GM12878 (cell line): ENCODE measurements around the gene ZMIZ1. TPM values are rescaled to one million over a fixed set of nuclear protein-coding genes. Genes with fewer than 3 reads are reported as not detected.

Experiments
- BHLHE40 ChIP-seq, 2 experiments: fragments of 450-650 bp in 1 of 2; IDR thresholded peaks; 2 replicates each; pipeline ENCODE4 v1.6.1; 2011 to 2017; ENCODE audit warnings: low read depth in 2 of 2, borderline replicate concordance in 1 of 2, improper control_type of control experiment in 1 of 2, low read length in 1 of 2, mild to moderate bottlenecking in 1 of 2
- DPF2 ChIP-seq: fragments of 450-650 bp; IDR thresholded peaks from 2 replicates; pipeline ENCODE4 v1.6.1; 2017; ENCODE audit warnings: mild to moderate bottlenecking
- EP300 ChIP-seq, 2 experiments: fragments of 150-350 bp in 1 of 2; IDR thresholded peaks; 2 replicates each; pipeline ENCODE4 v1.6.1; 2011 to 2012; ENCODE audit warnings: low read depth in 2 of 2, low read length in 2 of 2, borderline replicate concordance in 1 of 2, improper control_type of control experiment in 1 of 2, inconsistent platforms in 1 of 2; ENCODE audit not compliant: control insufficient read depth in 1 of 2
- GATAD2B ChIP-seq: fragments of 450-650 bp; conservative IDR thresholded peaks from 2 replicates; pipeline ENCODE4 v1.6.1; 2017; ENCODE audit warnings: low read depth, mild to moderate bottlenecking, moderate library complexity
- IKZF1 ChIP-seq: fragments of 450-650 bp; conservative IDR thresholded peaks from 2 replicates; pipeline ENCODE4 v1.6.1; 2017; ENCODE audit warnings: antibody characterized with exemption, mild to moderate bottlenecking
- PAX5 ChIP-seq: IDR thresholded peaks from 2 replicates; pipeline ENCODE4 v1.6.1; 2011; ENCODE audit warnings: low read depth, low read length, borderline replicate concordance
- SIN3A ChIP-seq: IDR thresholded peaks from 2 replicates; pipeline ENCODE4 v1.6.1; 2012; ENCODE audit warnings: low read depth, low read length, improper control_type of control experiment
- SMAD5 ChIP-seq: IDR thresholded peaks from 2 replicates; pipeline ENCODE4 v1.6.1; 2016; ENCODE audit warnings: antibody characterized with exemption, low read depth
- SPI1 ChIP-seq: IDR thresholded peaks from 2 replicates; pipeline ENCODE4 v1.6.1; 2011; ENCODE audit warnings: low read depth, mild to moderate bottlenecking, low read length, moderate library complexity, borderline replicate concordance; ENCODE audit not compliant: insufficient read depth
- TBL1XR1 ChIP-seq: IDR thresholded peaks from 2 replicates; pipeline ENCODE4 v1.6.1; 2012; ENCODE audit warnings: low read depth, low read length, improper control_type of control experiment
- TCF12 ChIP-seq: IDR thresholded peaks from 2 replicates; pipeline ENCODE4 v1.6.1; 2011; ENCODE audit warnings: low read depth, mild to moderate bottlenecking, low read length
- YY1 ChIP-seq: IDR thresholded peaks from 2 replicates; pipeline ENCODE4 v1.6.1; 2011; ENCODE audit warnings: low read depth, mild to moderate bottlenecking, low read length
- ZNF24 ChIP-seq: fragments of 450-650 bp; IDR thresholded peaks from 2 replicates; pipeline ENCODE4 v1.6.1; 2017; ENCODE audit warnings: antibody characterized with exemption, mild to moderate bottlenecking
- polyA plus RNA-seq, 11 experiments: library from polyadenylated mRNA; depleted of rRNA in 4 of 11; unstranded in 6 of 11; stranded (reverse) in 5 of 11; fragments of >200 nt; fragmentation: Nextera tagmentation in 4 of 11; fragmentation: Illumina TruSeq in 1 of 11; extraction: Ambion mirVana in 4 of 11; extraction: Trizol in 1 of 11; gene quantifications; 1 replicate in 1 of 11; 2 replicates in 10 of 11; pipeline versions ENCODE4 v1.2.1 to v1.2.3, GENCODE V29; 2011 to 2016; ENCODE audit warnings: inconsistent platforms in 2 of 11, missing spikeins in 2 of 11, low read depth in 1 of 11
- total RNA-seq, 4 experiments: library from RNA; depleted of rRNA in 3 of 4; stranded (reverse); fragments of >200 nt in 3 of 4; fragmentation: Illumina TruSeq in 1 of 4; extraction: Trizol in 1 of 4; gene quantifications; 2 replicates each; pipeline versions ENCODE4 v1.2.1 to v1.2.3, GENCODE V29; 2013 to 2021
- TF ChIP-seq, protein P1 (sequence below): IDR thresholded peaks from 2 replicates; pipeline ENCODE4 v1.6.1; 2011; ENCODE audit warnings: low read depth, low read length, improper control_type of control experiment, borderline replicate concordance
- TF ChIP-seq, protein P2 (sequence below): IDR thresholded peaks from 2 replicates; pipeline ENCODE4 v1.6.1; 2011; ENCODE audit warnings: borderline replicate concordance, low read depth, mild to moderate bottlenecking, moderate library complexity, mixed read lengths, low read length; ENCODE audit not compliant: insufficient read depth; ENCODE audit errors: extremely low read length
- TF ChIP-seq, protein P3 (sequence below): fragments of 450-650 bp; IDR thresholded peaks from 2 replicates; pipeline ENCODE4 v1.6.1; 2018; ENCODE audit warnings: borderline replicate concordance, mild to moderate bottlenecking; ENCODE audit not compliant: partially characterized antibody

ZMIZ1 gene
- total and polyA plus RNA-seq, 10 of the 15 experiments (the other 5 are each of a cell fraction or from before 2014, with no cell fraction given) = 3.1 to 82.3 (median 14.9) TPM

DNA sequence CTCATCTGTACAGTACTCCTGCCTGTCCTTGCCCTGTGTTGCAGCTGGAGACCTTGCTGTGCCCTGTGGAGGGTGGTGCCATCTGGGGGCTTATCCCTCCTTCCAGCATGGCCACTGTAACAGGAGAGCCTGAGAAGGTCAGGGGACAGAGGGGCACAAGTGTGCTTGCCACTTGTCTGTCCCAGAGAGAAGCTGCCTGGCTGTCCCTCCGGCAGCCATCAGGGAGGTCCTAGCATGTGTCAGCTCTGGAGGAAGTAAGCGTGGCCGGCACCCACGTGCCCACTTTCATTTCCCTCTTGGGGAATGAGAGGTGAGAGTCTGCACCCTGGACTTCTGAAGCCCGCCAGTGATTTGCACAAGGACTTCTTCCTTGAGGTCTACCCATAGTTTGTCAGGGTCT, 181.5 kb downstream of the ZMIZ1 start (continued):
- peak; percentile 85 to 86 for TF ChIP-seq BHLHE40 (IDR thresholded peaks at IDR 0.05; ENCODE audit: borderline replicate concordance in 1 of 2, low read depth in 2 of 2, low read length in 1 of 2)
- peak; percentile 31; the same call in 1 of the 2 replicates for TF ChIP-seq TCF12
- TF ChIP-seq, protein P1, sequence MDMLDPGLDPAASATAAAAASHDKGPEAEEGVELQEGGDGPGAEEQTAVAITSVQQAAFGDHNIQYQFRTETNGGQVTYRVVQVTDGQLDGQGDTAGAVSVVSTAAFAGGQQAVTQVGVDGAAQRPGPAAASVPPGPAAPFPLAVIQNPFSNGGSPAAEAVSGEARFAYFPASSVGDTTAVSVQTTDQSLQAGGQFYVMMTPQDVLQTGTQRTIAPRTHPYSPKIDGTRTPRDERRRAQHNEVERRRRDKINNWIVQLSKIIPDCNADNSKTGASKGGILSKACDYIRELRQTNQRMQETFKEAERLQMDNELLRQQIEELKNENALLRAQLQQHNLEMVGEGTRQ = peak; percentile 38; the same call in 1 of the 2 replicates
- TF ChIP-seq IKZF1 = peak; percentile 25
- TF ChIP-seq, protein P2, sequence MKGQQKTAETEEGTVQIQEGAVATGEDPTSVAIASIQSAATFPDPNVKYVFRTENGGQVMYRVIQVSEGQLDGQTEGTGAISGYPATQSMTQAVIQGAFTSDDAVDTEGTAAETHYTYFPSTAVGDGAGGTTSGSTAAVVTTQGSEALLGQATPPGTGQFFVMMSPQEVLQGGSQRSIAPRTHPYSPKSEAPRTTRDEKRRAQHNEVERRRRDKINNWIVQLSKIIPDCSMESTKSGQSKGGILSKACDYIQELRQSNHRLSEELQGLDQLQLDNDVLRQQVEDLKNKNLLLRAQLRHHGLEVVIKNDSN = peak; percentile 74
- peak; percentile 53; the same call in 1 of the 2 replicates for TF ChIP-seq PAX5
- TF ChIP-seq GATAD2B = 0 out of 2 replicates have a peak, but pooled peaks have one; percentile 33
- peak; percentile 82 for TF ChIP-seq SPI1
- peak; percentile 49; the same call in 1 of the 2 replicates for TF ChIP-seq SIN3A
- peak; percentile 70 for TF ChIP-seq YY1
- TF ChIP-seq TBL1XR1 = 0 out of 2 replicates have a peak, but pooled peaks have one; percentile 29
- no peak for TF ChIP-seq ZNF24
- TF ChIP-seq, protein P3, sequence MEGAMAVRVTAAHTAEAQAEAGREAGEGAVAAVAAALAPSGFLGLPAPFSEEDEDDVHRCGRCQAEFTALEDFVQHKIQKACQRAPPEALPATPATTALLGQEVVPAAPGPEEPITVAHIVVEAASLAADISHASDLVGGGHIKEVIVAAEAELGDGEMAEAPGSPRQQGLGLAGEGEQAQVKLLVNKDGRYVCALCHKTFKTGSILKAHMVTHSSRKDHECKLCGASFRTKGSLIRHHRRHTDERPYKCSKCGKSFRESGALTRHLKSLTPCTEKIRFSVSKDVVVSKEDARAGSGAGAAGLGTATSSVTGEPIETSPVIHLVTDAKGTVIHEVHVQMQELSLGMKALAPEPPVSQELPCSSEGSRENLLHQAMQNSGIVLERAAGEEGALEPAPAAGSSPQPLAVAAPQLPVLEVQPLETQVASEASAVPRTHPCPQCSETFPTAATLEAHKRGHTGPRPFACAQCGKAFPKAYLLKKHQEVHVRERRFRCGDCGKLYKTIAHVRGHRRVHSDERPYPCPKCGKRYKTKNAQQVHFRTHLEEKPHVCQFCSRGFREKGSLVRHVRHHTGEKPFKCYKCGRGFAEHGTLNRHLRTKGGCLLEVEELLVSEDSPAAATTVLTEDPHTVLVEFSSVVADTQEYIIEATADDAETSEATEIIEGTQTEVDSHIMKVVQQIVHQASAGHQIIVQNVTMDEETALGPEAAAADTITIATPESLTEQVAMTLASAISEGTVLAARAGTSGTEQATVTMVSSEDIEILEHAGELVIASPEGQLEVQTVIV = no peak
- TF ChIP-seq EP300 (IDR thresholded peaks at IDR 0.05; ENCODE audit: borderline replicate concordance in 1 of 2, control insufficient read depth in 1 of 2, low read depth in 2 of 2, low read length in 2 of 2) = no peak
- peak; percentile 16; the same call in 1 of the 2 replicates for TF ChIP-seq DPF2
- TF ChIP-seq SMAD5 = peak; percentile 10; the same call in 1 of the 2 replicates
